B cell (primary cell): ENCODE results near the gene RPL29. TPM values are rescaled to one million over a fixed set of nuclear protein-coding genes. Genes with fewer than 3 reads are reported as not detected.

Experiments
- ATAC-seq: fragments of 200-7000 bp; cut with Tn5 transposase; one replicate; pipeline ENCODE4 v1.10.0; 2021; ENCODE audit warnings: low read depth, mild to moderate bottlenecking, moderate number of reproducible peaks, moderate library complexity
- CTCF ChIA-PET: fragments of 350-600 bp; sonication (Branson Sonifier 250); formaldehyde crosslinking; loops from one replicate; lab custom pipeline; 2021; ENCODE audit warnings: antibody characterized with exemption, inconsistent platforms; lab: Charles Lee
- POLR2A ChIA-PET: fragments of 350-600 bp; sonication (Branson Sonifier 250); formaldehyde crosslinking; loops from one replicate; lab custom pipeline; 2021; ENCODE audit warnings: antibody characterized with exemption; lab: Charles Lee
- DNase-seq: peaks from one replicate; pipeline ENCODE4 v3.0.0; 2013
- H2AFZ ChIP-seq: 2 replicates; pipeline ENCODE4 v1.6.1; 2012; ENCODE audit warnings: mild to moderate bottlenecking, low read depth, low read length; ENCODE audit not compliant: insufficient read depth, poor library complexity, severe bottlenecking
- H3K27ac ChIP-seq, 2 donors: 1 replicate in 1 of 2; 2 replicates in 1 of 2; pipeline ENCODE4 v1.5.1; 2012 to 2013; ENCODE audit warnings: low read length in 2 of 2, mild to moderate bottlenecking in 2 of 2, moderate library complexity in 1 of 2
- H3K27me3 ChIP-seq, 4 experiments: fragments of 200-600 bp in 1 of 4; sonication (generic) in 1 of 4; replicated peaks in 1 of 4; 1 replicate in 2 of 4; 2 replicates in 2 of 4; pipeline versions ENCODE4 v1.6.1 to v1.7.0; 2013 to 2016; ENCODE audit warnings: low read length in 3 of 4, mild to moderate bottlenecking in 2 of 4, mixed read lengths in 1 of 4, moderate library complexity in 1 of 4; ENCODE audit not compliant: insufficient read depth in 4 of 4, control insufficient read depth in 3 of 4; ENCODE audit errors: control extremely low read depth in 1 of 4
- H3K36me3 ChIP-seq, 2 experiments: replicated peaks in 1 of 2; 1 replicate in 1 of 2; 2 replicates in 1 of 2; pipeline versions ENCODE4 v1.6.1 to v1.7.1; 2013; ENCODE audit warnings: low read length in 1 of 2; ENCODE audit not compliant: insufficient read depth in 2 of 2, control insufficient read depth in 1 of 2; ENCODE audit errors: control extremely low read depth in 1 of 2, extremely low read depth in 1 of 2
- H3K4me1 ChIP-seq, 2 donors: fragments of 200-600 bp in 1 of 2; sonication (generic) in 1 of 2; 1 replicate in 1 of 2; 2 replicates in 1 of 2; pipeline versions ENCODE4 v1.5.1 to v1.6.1; 2013 to 2017; ENCODE audit warnings: low read length in 2 of 2; ENCODE audit not compliant: control insufficient read depth in 2 of 2, insufficient read depth in 2 of 2
- H3K4me2 ChIP-seq: replicated peaks from 2 replicates; pipeline ENCODE3; 2012; ENCODE audit warnings: mild to moderate bottlenecking, low read depth, low read length; ENCODE audit not compliant: poor library complexity, severe bottlenecking
- H3K4me3 ChIP-seq, 5 experiments: fragments of 200-600 bp in 1 of 5; sonication (generic) in 1 of 5; 1 replicate in 3 of 5; 2 replicates in 2 of 5; pipeline versions ENCODE4 v1.5.1 to v1.7.0; 2011 to 2016; ENCODE audit warnings: low read length in 4 of 5, mild to moderate bottlenecking in 4 of 5, low read depth in 2 of 5, control low read depth in 1 of 5, moderate library complexity in 1 of 5; ENCODE audit not compliant: insufficient read depth in 1 of 5; ENCODE audit errors: control extremely low read depth in 1 of 5, extremely low read depth in 1 of 5
- H3K79me2 ChIP-seq: fragments of 200-600 bp; sonication (generic); one replicate; pipeline ENCODE4 v1.6.0; 2016; ENCODE audit warnings: low read length; ENCODE audit not compliant: control insufficient read depth, insufficient read depth
- H3K9ac ChIP-seq: fragments of 200-600 bp; sonication (generic); 2 replicates; pipeline ENCODE4 v1.6.1; 2017; ENCODE audit warnings: mild to moderate bottlenecking, low read length, moderate library complexity
- H3K9me3 ChIP-seq, 3 donors: one replicate each; pipeline versions ENCODE4 v1.6.1 to v1.7.1; 2013; ENCODE audit warnings: low read length in 2 of 3; ENCODE audit not compliant: control insufficient read depth in 2 of 3, insufficient read depth in 1 of 3; ENCODE audit errors: control extremely low read depth in 1 of 3
- H4K20me1 ChIP-seq: 2 replicates; pipeline ENCODE4 v1.6.0; 2012; ENCODE audit warnings: mild to moderate bottlenecking, low read length; ENCODE audit not compliant: insufficient read depth, control insufficient read depth, poor library complexity, severe bottlenecking
- H3K27ac Mint-ChIP-seq: one replicate; pipeline ENCODE4 v1.8.0; 2021; ENCODE audit warnings: mixed read lengths
- H3K27me3 Mint-ChIP-seq: one replicate; pipeline ENCODE4 v1.8.0; 2021; ENCODE audit warnings: mixed read lengths
- H3K4me1 Mint-ChIP-seq: one replicate; pipeline ENCODE4 v1.8.0; 2021; ENCODE audit warnings: mixed read lengths
- H3K4me3 Mint-ChIP-seq: one replicate; pipeline ENCODE4 v1.8.0; 2021; ENCODE audit warnings: mixed read lengths
- H3K9me3 Mint-ChIP-seq: one replicate; pipeline ENCODE4 v1.8.0; 2022; ENCODE audit warnings: mixed read lengths; ENCODE audit not compliant: insufficient read depth
- CTCF ChIP-seq: fragments of 200-600 bp; IDR thresholded peaks from one replicate; pipeline ENCODE4 v1.8.0; 2022; ENCODE audit warnings: antibody characterized with exemption, mild to moderate bottlenecking
- EZH2 ChIP-seq: IDR thresholded peaks from 2 replicates; pipeline ENCODE4 v1.6.1; 2012; ENCODE audit warnings: borderline replicate concordance, low read depth, mild to moderate bottlenecking, moderate library complexity, low read length; ENCODE audit not compliant: insufficient read depth, poor library complexity, severe bottlenecking
- WGBS: methylation state at CpG from one replicate; pipeline ENCODE4 v1.1.5; 2013; ENCODE audit warnings: missing lambda C conversion rate; ENCODE audit not compliant: insufficient coverage; 5-methylcytosine and 5-hydroxymethylcytosine counted together
- intact Hi-C: fragments of 100-400 bp; cut with micrococcal nuclease; formaldehyde crosslinking; loops from one replicate; pipeline ENCODE4 v1.10.0; 2022
- polyA plus RNA-seq: library from polyadenylated mRNA; depleted of rRNA; stranded (reverse); fragments of >200 nt; gene quantifications from 2 replicates; pipeline ENCODE4 v1.2.3, GENCODE V29; 2012
- total RNA-seq, 2 donors: library from RNA; stranded (reverse); fragments of 120-200 nt in 1 of 2; gene quantifications; 1 replicate in 1 of 2; 2 replicates in 1 of 2; pipeline versions ENCODE4 v1.2.3 to v1.2.4, GENCODE V29; 2013 to 2022

RPL29 gene
- total and polyA plus RNA-seq, 2 donors (not counting 1 experiment from before 2014, with no cell fraction given), result 1,552 to 3,787 TPM

GRCh38 chr3:51957520-51958205, 38.0 kb downstream of the RPL29 start:
- Histone ChIP-seq H3K9me3 (peaks cover 0 to 6% (median 0%) of the 10 kb centered on the region in 3 donors), H3K9ac (no peak overlapping the region), H3K27me3 (peaks cover 0 to 27% (median 15%) of the 10 kb centered on the region in 4 experiments), H3K27ac (no peak overlapping the region), H3K4me2 (no peak overlapping the region), H3K79me2 (no peaks in the 10 kb centered on the region), H3K4me3 (no peak overlapping the region), H3K36me3 (no peaks in the 10 kb centered on the region), H2AFZ (no peak overlapping the region), H4K20me1 (no peaks in the 10 kb centered on the region), H3K4me1 (peaks cover 7 to 10% of the 10 kb centered on the region in 2 donors)
- Mint-ChIP-seq H3K27me3 (peaks cover 14% of the 10 kb centered on the region), H3K4me3 (no peak overlapping the region), H3K27ac (no peak overlapping the region), H3K9me3 (no peaks in the 10 kb centered on the region), H3K4me1 (peaks cover 5% of the 10 kb centered on the region)
- ATAC-seq (no peak), DNase-seq (no peak)
- TF ChIP-seq CTCF, result no peak
- TF ChIP-seq EZH2, result no peak
- CTCF ChIA-PET, result interaction anchor here (1.3 kb wide), 1 partner anchor 16 kb away, joined by 4 read pairs; the partner anchor contains the start of gene ABHD14B
- 95% methylated on average over 12 of the region's 15 CpGs for WGBS
- POLR2A ChIA-PET, result interaction anchor here (0.8 kb wide), 1 partner anchor 16 kb away, joined by 7 read pairs; the partner anchor contains the start of gene ABHD14B
- intact Hi-C loops, result no loop called here
